Measurements from ENCODE around the gene TMEM164. TPM values are rescaled to one million over a fixed set of nuclear protein-coding genes. Genes with fewer than 3 reads are reported as not detected.

TMEM164 gene
- total and polyA plus RNA-seq, 2 experiments from 2014 or later: 3.4 to 17.2 TPM

- TF ChIP-seq, protein P1, sequence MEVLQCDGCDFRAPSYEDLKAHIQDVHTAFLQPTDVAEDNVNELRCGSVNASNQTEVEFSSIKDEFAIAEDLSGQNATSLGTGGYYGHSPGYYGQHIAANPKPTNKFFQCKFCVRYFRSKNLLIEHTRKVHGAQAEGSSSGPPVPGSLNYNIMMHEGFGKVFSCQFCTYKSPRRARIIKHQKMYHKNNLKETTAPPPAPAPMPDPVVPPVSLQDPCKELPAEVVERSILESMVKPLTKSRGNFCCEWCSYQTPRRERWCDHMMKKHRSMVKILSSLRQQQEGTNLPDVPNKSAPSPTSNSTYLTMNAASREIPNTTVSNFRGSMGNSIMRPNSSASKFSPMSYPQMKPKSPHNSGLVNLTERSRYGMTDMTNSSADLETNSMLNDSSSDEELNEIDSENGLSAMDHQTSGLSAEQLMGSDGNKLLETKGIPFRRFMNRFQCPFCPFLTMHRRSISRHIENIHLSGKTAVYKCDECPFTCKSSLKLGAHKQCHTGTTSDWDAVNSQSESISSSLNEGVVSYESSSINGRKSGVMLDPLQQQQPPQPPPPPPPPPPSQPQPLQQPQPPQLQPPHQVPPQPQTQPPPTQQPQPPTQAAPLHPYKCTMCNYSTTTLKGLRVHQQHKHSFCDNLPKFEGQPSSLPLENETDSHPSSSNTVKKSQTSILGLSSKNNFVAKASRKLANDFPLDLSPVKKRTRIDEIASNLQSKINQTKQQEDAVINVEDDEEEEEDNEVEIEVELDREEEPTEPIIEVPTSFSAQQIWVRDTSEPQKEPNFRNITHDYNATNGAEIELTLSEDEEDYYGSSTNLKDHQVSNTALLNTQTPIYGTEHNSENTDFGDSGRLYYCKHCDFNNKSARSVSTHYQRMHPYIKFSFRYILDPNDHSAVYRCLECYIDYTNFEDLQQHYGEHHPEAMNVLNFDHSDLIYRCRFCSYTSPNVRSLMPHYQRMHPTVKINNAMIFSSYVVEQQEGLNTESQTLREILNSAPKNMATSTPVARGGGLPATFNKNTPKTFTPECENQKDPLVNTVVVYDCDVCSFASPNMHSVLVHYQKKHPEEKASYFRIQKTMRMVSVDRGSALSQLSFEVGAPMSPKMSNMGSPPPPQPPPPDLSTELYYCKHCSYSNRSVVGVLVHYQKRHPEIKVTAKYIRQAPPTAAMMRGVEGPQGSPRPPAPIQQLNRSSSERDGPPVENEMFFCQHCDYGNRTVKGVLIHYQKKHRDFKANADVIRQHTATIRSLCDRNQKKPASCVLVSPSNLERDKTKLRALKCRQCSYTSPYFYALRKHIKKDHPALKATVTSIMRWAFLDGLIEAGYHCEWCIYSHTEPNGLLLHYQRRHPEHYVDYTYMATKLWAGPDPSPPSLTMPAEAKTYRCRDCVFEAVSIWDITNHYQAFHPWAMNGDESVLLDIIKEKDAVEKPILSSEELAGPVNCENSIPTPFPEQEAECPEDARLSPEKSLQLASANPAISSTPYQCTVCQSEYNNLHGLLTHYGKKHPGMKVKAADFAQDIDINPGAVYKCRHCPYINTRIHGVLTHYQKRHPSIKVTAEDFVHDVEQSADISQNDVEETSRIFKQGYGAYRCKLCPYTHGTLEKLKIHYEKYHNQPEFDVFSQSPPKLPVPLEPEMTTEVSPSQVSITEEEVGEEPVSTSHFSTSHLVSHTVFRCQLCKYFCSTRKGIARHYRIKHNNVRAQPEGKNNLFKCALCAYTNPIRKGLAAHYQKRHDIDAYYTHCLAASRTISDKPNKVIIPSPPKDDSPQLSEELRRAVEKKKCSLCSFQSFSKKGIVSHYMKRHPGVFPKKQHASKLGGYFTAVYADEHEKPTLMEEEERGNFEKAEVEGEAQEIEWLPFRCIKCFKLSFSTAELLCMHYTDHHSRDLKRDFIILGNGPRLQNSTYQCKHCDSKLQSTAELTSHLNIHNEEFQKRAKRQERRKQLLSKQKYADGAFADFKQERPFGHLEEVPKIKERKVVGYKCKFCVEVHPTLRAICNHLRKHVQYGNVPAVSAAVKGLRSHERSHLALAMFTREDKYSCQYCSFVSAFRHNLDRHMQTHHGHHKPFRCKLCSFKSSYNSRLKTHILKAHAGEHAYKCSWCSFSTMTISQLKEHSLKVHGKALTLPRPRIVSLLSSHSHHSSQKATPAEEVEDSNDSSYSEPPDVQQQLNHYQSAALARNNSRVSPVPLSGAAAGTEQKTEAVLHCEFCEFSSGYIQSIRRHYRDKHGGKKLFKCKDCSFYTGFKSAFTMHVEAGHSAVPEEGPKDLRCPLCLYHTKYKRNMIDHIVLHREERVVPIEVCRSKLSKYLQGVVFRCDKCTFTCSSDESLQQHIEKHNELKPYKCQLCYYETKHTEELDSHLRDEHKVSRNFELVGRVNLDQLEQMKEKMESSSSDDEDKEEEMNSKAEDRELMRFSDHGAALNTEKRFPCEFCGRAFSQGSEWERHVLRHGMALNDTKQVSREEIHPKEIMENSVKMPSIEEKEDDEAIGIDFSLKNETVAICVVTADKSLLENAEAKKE (CRISPR knock-in tag; IDR thresholded peaks at IDR 0.05): no peak
Measured at GRCh38 chrX:110087485-110088356, 84.8 kb downstream of the TMEM164 start (continued).

- ATAC-seq: no peak
- no peak overlapping the region for H3K4me3 Mint-ChIP-seq
- Histone ChIP-seq H3K4me1 (ENCODE audit: insufficient read depth) (no peaks in the 10 kb centered on the region), H3K79me2 (replicated peaks; ENCODE audit: insufficient read depth) (no peaks in the 10 kb centered on the region), H2AFZ (no peak overlapping the region), H3K27ac (ENCODE audit: low read depth) (no peak overlapping the region), H3K36me3 (ENCODE audit: insufficient read depth) (no peaks in the 10 kb centered on the region), H3K4me3 (no peak overlapping the region), H3K4me2 (no peak overlapping the region), H4K20me1 (replicated peaks; ENCODE audit: insufficient read depth) (no peaks in the 10 kb centered on the region), H3K9me2 (ENCODE audit: insufficient read depth) (no peaks in the 10 kb centered on the region), H3K27me3 (ENCODE audit: insufficient read depth) (no peaks in the 10 kb centered on the region), H3F3A (replicated peaks; ENCODE audit: low read depth) (no peaks in the 10 kb centered on the region)
- no peaks in the 10 kb centered on the region for H3K27me3 Mint-ChIP-seq (ENCODE audit: insufficient read depth, low read depth, poor library complexity)
- no peaks in the 10 kb centered on the region; the same call in 2 of the 3 replicates for H3K9me3 Mint-ChIP-seq
- peaks cover 3% of the 10 kb centered on the region; the same call in 1 of the 3 replicates for H3K36me3 Mint-ChIP-seq (ENCODE audit: low read depth)
- no peak overlapping the region for H3K27ac Mint-ChIP-seq
- H3K4me1 Mint-ChIP-seq: no peaks in the 10 kb centered on the region
- no peak for DNase-seq (ENCODE audit: low spot score)
- TF ChIP-seq EZH2 (IDR thresholded peaks at IDR 0.05; ENCODE audit: low read depth, unreplicated experiment): no peak
- no peak for TF ChIP-seq CREB1 (CRISPR knock-in tag; IDR thresholded peaks at IDR 0.05; ENCODE audit: low read depth)
- TF ChIP-seq, protein P1 (CRISPR knock-in tag; IDR thresholded peaks at IDR 0.05): no peak
- TF ChIP-seq NANOG (IDR thresholded peaks at IDR 0.05; ENCODE audit: borderline replicate concordance): no peak
- no peak for TF ChIP-seq ZNF331 (CRISPR knock-in tag; IDR thresholded peaks at IDR 0.05; ENCODE audit: low read depth)
Measured at GRCh38 chrX:110089656-110090403, 86.9 kb downstream of the TMEM164 start.
